Endothelial cell of umbilical vein (primary cell): ENCODE data around the gene FNDC5. TPM values are rescaled to one million over a fixed set of nuclear protein-coding genes. Genes with fewer than 3 reads are reported as not detected.

Experiments
- BruUV-seq: library from RNA; stranded (reverse); fragments of 400-500 nt; replicated peaks from 2 replicates; lab custom pipeline; 2021; lab: Mats Ljungman, UMichigan
- CTCF ChIA-PET: fragments of 300-600, 350-600 bp; sonication (Branson Sonifier 250); formaldehyde crosslinking; loops from one replicate; lab custom pipeline; 2021; ENCODE audit warnings: antibody characterized with exemption, inconsistent platforms; lab: Charles Lee
- POLR2A ChIA-PET: fragments of 300-600, 350-600 bp; sonication (Branson Sonifier 250); formaldehyde crosslinking; loops from one replicate; lab custom pipeline; 2021; ENCODE audit warnings: antibody characterized with exemption, inconsistent platforms; lab: Charles Lee
- DNase-seq: peaks from one replicate; pipeline ENCODE4 v3.0.0-alpha.2; 2011; ENCODE audit warnings: low read depth, low spot score
- FAIRE-seq: peaks from 2 replicates; lab custom pipeline; 2011; peaks lifted over from hg19 to GRCh38; lab: Jason Lieb, UNC
- H2AFZ ChIP-seq: 2 replicates; pipeline ENCODE4 v1.6.0; 2012; ENCODE audit warnings: low read depth, low read length, control low read depth, inconsistent platforms
- H3K27ac ChIP-seq: 2 replicates; pipeline ENCODE4 v1.5.1; 2011; ENCODE audit warnings: low read depth, mild to moderate bottlenecking, control low read depth, low read length, moderate library complexity; ENCODE audit not compliant: insufficient read depth
- H3K27me3 ChIP-seq, 2 experiments: 2 replicates each; pipeline versions ENCODE4 v1.6.0 to v1.6.1; 2011; ENCODE audit warnings: low read length in 2 of 2, mixed read lengths in 1 of 2; ENCODE audit not compliant: control insufficient read depth in 2 of 2, insufficient read depth in 2 of 2
- H3K36me3 ChIP-seq, 2 experiments: 2 replicates in 1 of 2; 3 replicates in 1 of 2; pipeline ENCODE4 v1.5.1; 2011; ENCODE audit warnings: low read length in 2 of 2, mild to moderate bottlenecking in 1 of 2, moderate library complexity in 1 of 2; ENCODE audit not compliant: control insufficient read depth in 2 of 2, insufficient read depth in 2 of 2; ENCODE audit errors: extremely low read depth in 1 of 2
- H3K4me1 ChIP-seq: 3 replicates; pipeline ENCODE4 v1.5.1; 2011; ENCODE audit warnings: mild to moderate bottlenecking, low read length; ENCODE audit not compliant: control insufficient read depth, insufficient read depth; ENCODE audit errors: extremely low read depth
- H3K4me2 ChIP-seq: 2 replicates; pipeline ENCODE4 v1.6.1; 2011; ENCODE audit warnings: low read length, control low read depth, mixed read lengths; ENCODE audit not compliant: insufficient read depth
- H3K4me3 ChIP-seq, 3 experiments: fragments of 200-600 bp in 1 of 3; sonication (generic), shearing (Covaris generic) in 1 of 3; replicated peaks in 1 of 3; 2 replicates each; pipeline ENCODE4 v1.5.1; 2011 to 2016; ENCODE audit warnings: control low read depth in 3 of 3, low read length in 3 of 3, mild to moderate bottlenecking in 2 of 3, inconsistent platforms in 1 of 3, low read depth in 1 of 3, moderate library complexity in 1 of 3; ENCODE audit not compliant: insufficient read depth in 1 of 3
- H3K79me2 ChIP-seq: 2 replicates; pipeline ENCODE4 v1.6.0; 2012; ENCODE audit warnings: low read length, inconsistent platforms; ENCODE audit not compliant: control insufficient read depth, insufficient read depth
- H3K9ac ChIP-seq: replicated peaks from 2 replicates; pipeline ENCODE3; 2011; ENCODE audit warnings: low read length, control low read depth; ENCODE audit not compliant: insufficient read depth; ENCODE audit errors: extremely low read depth
- H3K9me1 ChIP-seq: replicated peaks from 3 replicates; pipeline ENCODE4 v1.6.0; 2011; ENCODE audit warnings: mild to moderate bottlenecking, low read length; ENCODE audit not compliant: control insufficient read depth, insufficient read depth; ENCODE audit errors: extremely low read depth
- H3K9me3 ChIP-seq: replicated peaks from 2 replicates; pipeline ENCODE4 v1.5.1; 2012; ENCODE audit warnings: low read length, inconsistent platforms; ENCODE audit not compliant: control insufficient read depth, insufficient read depth
- H4K20me1 ChIP-seq: replicated peaks from 2 replicates; pipeline ENCODE3; 2011; ENCODE audit warnings: mild to moderate bottlenecking, low read length; ENCODE audit not compliant: control insufficient read depth, insufficient read depth; ENCODE audit errors: extremely low read depth
- EZH2 ChIP-seq: IDR thresholded peaks from 2 replicates; pipeline ENCODE4 v1.6.1; 2012; ENCODE audit warnings: borderline replicate concordance, low read depth, mild to moderate bottlenecking, moderate library complexity, low read length, inconsistent platforms; ENCODE audit not compliant: severe bottlenecking
- FOS ChIP-seq: IDR thresholded peaks from 2 replicates; pipeline ENCODE4 v1.6.1; 2011; ENCODE audit warnings: mild to moderate bottlenecking, low read length, moderate library complexity, borderline replicate concordance; ENCODE audit not compliant: insufficient read depth
- GATA2 ChIP-seq: IDR thresholded peaks from 2 replicates; pipeline ENCODE4 v1.7.0; 2011; ENCODE audit warnings: low read depth, mild to moderate bottlenecking, moderate library complexity, mixed read lengths, low read length; ENCODE audit not compliant: insufficient read length, insufficient read depth
- JUN ChIP-seq: IDR thresholded peaks from 2 replicates; pipeline ENCODE4 v1.6.1; 2011; ENCODE audit warnings: borderline replicate concordance, low read depth; ENCODE audit not compliant: insufficient read length, insufficient read depth
- MYC ChIP-seq: IDR thresholded peaks from one replicate; pipeline ENCODE4 v1.6.1; 2011; ENCODE audit warnings: mild to moderate bottlenecking, low read depth, low read length
- POLR2A ChIP-seq: IDR thresholded peaks from 2 replicates; pipeline ENCODE4 v1.6.1; 2012; ENCODE audit warnings: low read depth, mild to moderate bottlenecking, control low read depth, low read length
- POLR2AphosphoS5 ChIP-seq: IDR thresholded peaks from 2 replicates; pipeline ENCODE4 v1.6.1; 2012; ENCODE audit warnings: low read depth, mild to moderate bottlenecking, control low read depth, low read length, moderate library complexity; ENCODE audit not compliant: insufficient read depth
- dilution Hi-C: fragments of 300-500 bp; cut with MboI; formaldehyde crosslinking; loops from one replicate; pipeline ENCODE4 v1.15.0; 2019; ENCODE audit warnings: low sequenced_read_pairs; ENCODE audit not compliant: extremely low pct_ligation_motif_present
- intact Hi-C: fragments of 100-400 bp; cut with micrococcal nuclease; formaldehyde crosslinking; loops from one replicate; pipeline ENCODE4 v1.10.0; 2022
- polyA plus RNA-seq, 4 experiments: library from polyadenylated mRNA; depleted of rRNA in 3 of 4; stranded (reverse) in 3 of 4; unstranded in 1 of 4; fragments of >200 nt; gene quantifications; 2 replicates each; pipeline versions ENCODE4 v1.2.1 to v1.2.3, GENCODE V29; 2011 to 2012; ENCODE audit warnings: missing spikeins in 1 of 4
- total RNA-seq: library from RNA; stranded (reverse); gene quantifications from 2 replicates; pipeline ENCODE4 v1.2.3, GENCODE V29; 2021
- TF ChIP-seq, protein P1 (sequence below): IDR thresholded peaks from 2 replicates; pipeline ENCODE4 v1.6.1; 2011; ENCODE audit not compliant: insufficient read depth, insufficient read length
- TF ChIP-seq, protein P2 (sequence below), 2 donors: IDR thresholded peaks; 1 replicate in 1 of 2; 2 replicates in 1 of 2; pipeline ENCODE4 v1.5.1; 2011; ENCODE audit warnings: low read length in 2 of 2, mild to moderate bottlenecking in 2 of 2, moderate library complexity in 2 of 2, control low read depth in 1 of 2, inconsistent platforms in 1 of 2, low read depth in 1 of 2; ENCODE audit not compliant: insufficient read depth in 1 of 2; ENCODE audit errors: extremely low read depth in 1 of 2

Gene FNDC5
- total and polyA plus RNA-seq, 2 donors (not counting 3 experiments of a cell fraction or from before 2014, with no cell fraction given): 0.14 to 0.64 TPM

DNA sequence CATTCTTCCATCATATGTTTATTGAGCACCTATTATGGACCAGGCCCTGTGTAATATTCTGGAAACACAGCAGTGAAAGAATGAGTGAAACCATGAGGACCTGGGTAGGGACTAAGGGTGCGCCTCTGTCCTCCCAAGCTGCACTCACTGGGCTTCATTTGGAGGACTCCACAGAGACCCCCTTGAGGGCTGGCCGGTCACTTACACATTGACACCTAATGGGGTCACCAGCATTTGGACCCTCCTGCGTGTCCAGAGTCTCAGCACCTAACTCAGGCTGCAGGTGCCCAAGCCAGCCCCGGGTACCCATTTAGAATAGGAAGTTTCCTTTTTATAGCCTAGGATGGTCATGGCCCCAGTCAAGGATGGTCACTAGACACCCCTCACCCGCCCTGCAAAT is 2.8 kb upstream of the FNDC5 start:
- Histone ChIP-seq H3K27me3 (peaks cover 14 to 17% of the 10 kb centered on the region in 2 experiments), H2AFZ (no peak overlapping the region), H3K4me2 (no peak overlapping the region), H3K4me1 (no peaks in the 10 kb centered on the region), H3K4me3 (no peak overlapping the region), H3K27ac (no peak overlapping the region), H3K9ac (no peak overlapping the region), H3K9me3 (no peaks in the 10 kb centered on the region), H3K36me3 (no peaks in the 10 kb centered on the region), H3K9me1 (no peaks in the 10 kb centered on the region), H4K20me1 (no peaks in the 10 kb centered on the region), H3K79me2 (no peaks in the 10 kb centered on the region)
- ChIA-PET POLR2A (no interaction called here), CTCF (interaction anchor here (0.6 to 3.2 kb wide), 20 partner anchors 8 to 472 kb away, joined by 3 to 24 read pairs (median 4); no protein-coding TSS in a partner anchor)
- DNase-seq: no peak
- intact Hi-C loops (loop anchor here (2.0 kb wide), 2 partner anchors 45 to 473 kb away; no protein-coding TSS in a partner anchor), dilution Hi-C loops (no loop called here)
- BruUV-seq: no TSS peak
- FAIRE-seq: no peak
- TF ChIP-seq FOS (no peak), POLR2A (no peak), POLR2AphosphoS5 (no peak), MYC (no peak), JUN (no peak), GATA2 (no peak), EZH2 (no peak)
- TF ChIP-seq, protein P1, sequence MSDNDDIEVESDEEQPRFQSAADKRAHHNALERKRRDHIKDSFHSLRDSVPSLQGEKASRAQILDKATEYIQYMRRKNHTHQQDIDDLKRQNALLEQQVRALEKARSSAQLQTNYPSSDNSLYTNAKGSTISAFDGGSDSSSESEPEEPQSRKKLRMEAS: no peak
- TF ChIP-seq, protein P2, sequence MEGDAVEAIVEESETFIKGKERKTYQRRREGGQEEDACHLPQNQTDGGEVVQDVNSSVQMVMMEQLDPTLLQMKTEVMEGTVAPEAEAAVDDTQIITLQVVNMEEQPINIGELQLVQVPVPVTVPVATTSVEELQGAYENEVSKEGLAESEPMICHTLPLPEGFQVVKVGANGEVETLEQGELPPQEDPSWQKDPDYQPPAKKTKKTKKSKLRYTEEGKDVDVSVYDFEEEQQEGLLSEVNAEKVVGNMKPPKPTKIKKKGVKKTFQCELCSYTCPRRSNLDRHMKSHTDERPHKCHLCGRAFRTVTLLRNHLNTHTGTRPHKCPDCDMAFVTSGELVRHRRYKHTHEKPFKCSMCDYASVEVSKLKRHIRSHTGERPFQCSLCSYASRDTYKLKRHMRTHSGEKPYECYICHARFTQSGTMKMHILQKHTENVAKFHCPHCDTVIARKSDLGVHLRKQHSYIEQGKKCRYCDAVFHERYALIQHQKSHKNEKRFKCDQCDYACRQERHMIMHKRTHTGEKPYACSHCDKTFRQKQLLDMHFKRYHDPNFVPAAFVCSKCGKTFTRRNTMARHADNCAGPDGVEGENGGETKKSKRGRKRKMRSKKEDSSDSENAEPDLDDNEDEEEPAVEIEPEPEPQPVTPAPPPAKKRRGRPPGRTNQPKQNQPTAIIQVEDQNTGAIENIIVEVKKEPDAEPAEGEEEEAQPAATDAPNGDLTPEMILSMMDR (IDR thresholded peaks at IDR 0.05; ENCODE audit: extremely low read depth in 1 of 2, insufficient read depth in 1 of 2, low read depth in 1 of 2, low read length in 2 of 2): no peak
